A549 (cell line): ENCODE results near the gene CDH4. TPM values are rescaled to one million over a fixed set of nuclear protein-coding genes. Genes with fewer than 3 reads are reported as not detected.

Experiments used
- ATAC-seq, 2 experiments: fragments of 200-7000 bp in 1 of 2; fragments of >200 bp in 1 of 2; cut with Nextera tagmentation in 1 of 2; cut with Tn5 transposase in 1 of 2; 3 replicates each; pipeline versions ENCODE4 v1.8.0 to v1.9.1; 2018 to 2020; ENCODE audit warnings: mild to moderate bottlenecking in 1 of 2, moderate library complexity in 1 of 2
- CTCF ChIA-PET: fragments of 300-600 bp; sonication (Branson Sonifier 250); formaldehyde crosslinking; extraction: SDS; loops from one replicate; lab custom pipeline; 2021; ENCODE audit warnings: antibody characterized with exemption, inconsistent platforms; lab: Yijun Ruan, JAX
- POLR2A ChIA-PET: fragments of 350-600 bp; formaldehyde crosslinking; extraction: SDS; loops from one replicate; lab custom pipeline; 2021; ENCODE audit warnings: antibody characterized with exemption, inconsistent platforms; lab: Yijun Ruan, JAX
- DNase-seq, 2 experiments: peaks; one replicate each; pipeline versions ENCODE4 v3.0.0 to v3.0.0-alpha.2; 2011 to 2016; ENCODE audit warnings: low read depth in 1 of 2, low spot score in 1 of 2
- FAIRE-seq: peaks from 2 replicates; lab custom pipeline; 2011; peaks lifted over from hg19 to GRCh38; lab: Jason Lieb, UNC
- H3K27ac ChIP-seq, 2 experiments: fragments of >200 bp; sonication (Bioruptor Twin); formaldehyde crosslinking; 3 replicates each; pipeline ENCODE4 v1.5.1; 2016 to 2017
- H3K4me1 ChIP-seq: fragments of >200 bp; sonication (Bioruptor Twin); formaldehyde crosslinking; 3 replicates; pipeline ENCODE4 v1.6.1; 2016
- H3K4me2 ChIP-seq: fragments of >200 bp; sonication (Bioruptor Twin); formaldehyde crosslinking; 3 replicates; pipeline ENCODE4 v1.6.1; 2016
- H3K4me3 ChIP-seq: fragments of >200 bp; sonication (Bioruptor Twin); formaldehyde crosslinking; 3 replicates; pipeline ENCODE4 v1.5.1; 2016
- H3K9me3 ChIP-seq: fragments of >200 bp; sonication (Bioruptor Twin); formaldehyde crosslinking; 3 replicates; pipeline ENCODE4 v1.6.1; 2016
- BHLHE40 ChIP-seq: IDR thresholded peaks from 2 replicates; pipeline ENCODE4 v1.6.1; 2012; ENCODE audit warnings: low read depth, low read length, inconsistent platforms
- CHD4 ChIP-seq: fragments of 200-600 bp; sonication (generic); IDR thresholded peaks from 2 replicates; pipeline ENCODE4 v1.6.1; 2016; ENCODE audit warnings: antibody characterized with exemption, mild to moderate bottlenecking, borderline replicate concordance
- E2F6 ChIP-seq: IDR thresholded peaks from 2 replicates; pipeline ENCODE4 v1.6.1; 2012; ENCODE audit warnings: low read depth, borderline replicate concordance
- EHF ChIP-seq: fragments of 250-450 bp; sonication (Bioruptor Pico); IDR thresholded peaks from 2 replicates; pipeline ENCODE4 v1.5.0; 2020; ENCODE audit warnings: mild to moderate bottlenecking
- ESRRA ChIP-seq: fragments of 150-350 bp; IDR thresholded peaks from 2 replicates; pipeline ENCODE4 v1.6.1; 2014; ENCODE audit warnings: mild to moderate bottlenecking, low read length, borderline replicate concordance
- FOSL2 ChIP-seq, 2 experiments: fragments of 450-650 bp in 1 of 2; fragments of >200 bp in 1 of 2; sonication (Bioruptor Twin) in 1 of 2; formaldehyde crosslinking; IDR thresholded peaks; 2 replicates each; pipeline versions ENCODE4 v1.5.0 to v1.6.1; 2016 to 2020; ENCODE audit warnings: mild to moderate bottlenecking in 1 of 2, moderate library complexity in 1 of 2
- FOXS1 ChIP-seq: fragments of 250-450 bp; sonication (Bioruptor Pico); IDR thresholded peaks from 2 replicates; pipeline ENCODE4 v1.5.0; 2020; ENCODE audit warnings: mild to moderate bottlenecking, moderate library complexity
- GATA3 ChIP-seq: IDR thresholded peaks from 2 replicates; pipeline ENCODE4 v1.6.1; 2012; ENCODE audit warnings: borderline replicate concordance
- HEYL ChIP-seq: fragments of 250-450 bp; sonication (Bioruptor Pico); IDR thresholded peaks from 2 replicates; pipeline ENCODE4 v1.8.0; 2021; ENCODE audit warnings: mild to moderate bottlenecking, moderate library complexity
- HOXA7 ChIP-seq: fragments of 250-450 bp; sonication (Bioruptor Pico); IDR thresholded peaks from 2 replicates; pipeline ENCODE4 v1.5.0; 2020; ENCODE audit warnings: mild to moderate bottlenecking, moderate library complexity
- HOXB5 ChIP-seq: fragments of 250-450 bp; sonication (Bioruptor Pico); IDR thresholded peaks from 2 replicates; pipeline ENCODE4 v1.5.0; 2020; ENCODE audit warnings: mild to moderate bottlenecking, moderate library complexity
- JUN ChIP-seq, 2 experiments: fragments of >200 bp; sonication (Bioruptor Twin); formaldehyde crosslinking; IDR thresholded peaks; 2 replicates in 1 of 2; 3 replicates in 1 of 2; pipeline ENCODE4 v1.6.1; 2016 to 2017
- KDM5A ChIP-seq: fragments of 200-600 bp; sonication (generic); IDR thresholded peaks from 2 replicates; pipeline ENCODE4 v1.6.1; 2016; ENCODE audit warnings: antibody characterized with exemption, mild to moderate bottlenecking
- MAFK ChIP-seq: fragments of 450-650 bp; IDR thresholded peaks from 2 replicates; pipeline ENCODE4 v1.6.1; 2014; ENCODE audit not compliant: partially characterized antibody
- MAX ChIP-seq: IDR thresholded peaks from 2 replicates; pipeline ENCODE4 v1.6.1; 2012
- MAZ ChIP-seq: fragments of 150-350 bp; IDR thresholded peaks from 2 replicates; pipeline ENCODE4 v1.6.1; 2014; ENCODE audit warnings: antibody characterized with exemption, low read depth, low read length, borderline replicate concordance
- NFE2L2 ChIP-seq: fragments of 150-350 bp; conservative IDR thresholded peaks from 2 replicates; pipeline ENCODE4 v1.6.1; 2014; ENCODE audit warnings: low read length
- NR3C1 ChIP-seq: fragments of >200 bp; sonication (Bioruptor Twin); formaldehyde crosslinking; IDR thresholded peaks from 3 replicates; pipeline ENCODE4 v1.6.1; 2017
- RAD21 ChIP-seq, 2 experiments: fragments of >200 bp in 1 of 2; sonication (Bioruptor Twin) in 1 of 2; formaldehyde crosslinking in 1 of 2; IDR thresholded peaks in 1 of 2; conservative IDR thresholded peaks in 1 of 2; 2 replicates in 1 of 2; 3 replicates in 1 of 2; pipeline ENCODE4 v1.6.1; 2012 to 2018; ENCODE audit warnings: inconsistent platforms in 1 of 2
- TFCP2L1 ChIP-seq: fragments of 250-450 bp; sonication (Bioruptor Pico); IDR thresholded peaks from 2 replicates; pipeline ENCODE4 v1.5.0; 2021; ENCODE audit warnings: mild to moderate bottlenecking
- TP53 ChIP-seq: fragments of 250-450 bp; sonication (Bioruptor Pico); IDR thresholded peaks from 2 replicates; pipeline ENCODE4 v1.5.0; 2021; ENCODE audit warnings: mild to moderate bottlenecking, moderate library complexity
- ZC3H11A ChIP-seq: fragments of 450-650 bp; IDR thresholded peaks from 2 replicates; pipeline ENCODE4 v1.6.1; 2014; ENCODE audit warnings: antibody characterized with exemption, mild to moderate bottlenecking
- ZNF302 ChIP-seq: fragments of 250-450 bp; sonication (Bioruptor Pico); IDR thresholded peaks from 2 replicates; pipeline ENCODE4 v1.9.0; 2021; ENCODE audit warnings: inconsistent platforms, mild to moderate bottlenecking, moderate library complexity
- ZSCAN20 ChIP-seq: fragments of 250-450 bp; sonication (Bioruptor Pico); IDR thresholded peaks from 2 replicates; pipeline ENCODE4 v1.8.0; 2022; ENCODE audit warnings: mild to moderate bottlenecking, moderate library complexity
- WGBS: methylation state at CpG from one replicate; pipeline ENCODE4 v1.1.6; 2017; ENCODE audit errors: missing lambda C conversion rate; 5-methylcytosine and 5-hydroxymethylcytosine counted together
- polyA plus RNA-seq, 4 experiments: library from polyadenylated mRNA; depleted of rRNA in 3 of 4; stranded (reverse); fragments of >200 nt; fragmentation: RNase III in 1 of 4; extraction: RNeasy Plus Mini Kit Qiagen cat#74134 plus additional on column Dnase treatment in 1 of 4; gene quantifications; 2 replicates in 3 of 4; 3 replicates in 1 of 4; pipeline ENCODE4 v1.2.3, GENCODE V29; 2011 to 2017
- TF ChIP-seq, protein P1 (sequence below): fragments of 250-450 bp; sonication (Bioruptor Pico); IDR thresholded peaks from 2 replicates; pipeline ENCODE4 v1.5.0; 2021; ENCODE audit warnings: mild to moderate bottlenecking, moderate library complexity, borderline replicate concordance
- TF ChIP-seq, protein P2 (sequence below): fragments of 450-650 bp; IDR thresholded peaks from 2 replicates; pipeline ENCODE4 v1.6.1; 2014; ENCODE audit warnings: antibody characterized with exemption

The CDH4 gene
- polyA plus RNA-seq, 2 of the 4 experiments (the other 2 are of a cell fraction): 3.4 to 10.3 TPM

- POLR2A ChIA-PET: no interaction called here
- CTCF ChIA-PET: interaction anchor here (1.1 to 4.3 kb wide), 2 partner anchors 14 to 24 kb away, joined by 3 to 27 read pairs; no protein-coding TSS in a partner anchor
- no peak for TF ChIP-seq NFE2L2
- TF ChIP-seq MAFK: no peak
- no peak for TF ChIP-seq HOXA7 (CRISPR knock-in tag)
- TF ChIP-seq TFCP2L1 (CRISPR knock-in tag): no peak
- no peak for TF ChIP-seq JUN (IDR thresholded peaks at IDR 0.05)
- no peak for TF ChIP-seq ESRRA
- no peak for TF ChIP-seq BHLHE40
- TF ChIP-seq, protein P1, sequence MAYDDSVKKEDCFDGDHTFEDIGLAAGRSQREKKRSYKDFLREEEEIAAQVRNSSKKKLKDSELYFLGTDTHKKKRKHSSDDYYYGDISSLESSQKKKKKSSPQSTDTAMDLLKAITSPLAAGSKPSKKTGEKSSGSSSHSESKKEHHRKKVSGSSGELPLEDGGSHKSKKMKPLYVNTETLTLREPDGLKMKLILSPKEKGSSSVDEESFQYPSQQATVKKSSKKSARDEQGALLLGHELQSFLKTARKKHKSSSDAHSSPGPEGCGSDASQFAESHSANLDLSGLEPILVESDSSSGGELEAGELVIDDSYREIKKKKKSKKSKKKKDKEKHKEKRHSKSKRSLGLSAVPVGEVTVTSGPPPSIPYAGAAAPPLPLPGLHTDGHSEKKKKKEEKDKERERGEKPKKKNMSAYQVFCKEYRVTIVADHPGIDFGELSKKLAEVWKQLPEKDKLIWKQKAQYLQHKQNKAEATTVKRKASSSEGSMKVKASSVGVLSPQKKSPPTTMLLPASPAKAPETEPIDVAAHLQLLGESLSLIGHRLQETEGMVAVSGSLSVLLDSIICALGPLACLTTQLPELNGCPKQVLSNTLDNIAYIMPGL (CRISPR knock-in tag): no peak
- no peak for ATAC-seq
- H3K9me3 ChIP-seq: peaks cover 17% of the 10 kb centered on the region; the same call in 1 of the 3 replicates
- no peaks in the 10 kb centered on the region for H3K4me1 ChIP-seq
- 65% methylated on average over 10 of the region's 20 CpGs for WGBS
- DNase-seq: no peak
- FAIRE-seq: no peak
- no peak overlapping the region for H3K27ac ChIP-seq
- H3K4me3 ChIP-seq: no peak overlapping the region
- H3K4me2 ChIP-seq: no peak overlapping the region
Measured at GRCh38 chr20:61872371-61872900, 620.4 kb downstream of the CDH4 start.

DNA sequence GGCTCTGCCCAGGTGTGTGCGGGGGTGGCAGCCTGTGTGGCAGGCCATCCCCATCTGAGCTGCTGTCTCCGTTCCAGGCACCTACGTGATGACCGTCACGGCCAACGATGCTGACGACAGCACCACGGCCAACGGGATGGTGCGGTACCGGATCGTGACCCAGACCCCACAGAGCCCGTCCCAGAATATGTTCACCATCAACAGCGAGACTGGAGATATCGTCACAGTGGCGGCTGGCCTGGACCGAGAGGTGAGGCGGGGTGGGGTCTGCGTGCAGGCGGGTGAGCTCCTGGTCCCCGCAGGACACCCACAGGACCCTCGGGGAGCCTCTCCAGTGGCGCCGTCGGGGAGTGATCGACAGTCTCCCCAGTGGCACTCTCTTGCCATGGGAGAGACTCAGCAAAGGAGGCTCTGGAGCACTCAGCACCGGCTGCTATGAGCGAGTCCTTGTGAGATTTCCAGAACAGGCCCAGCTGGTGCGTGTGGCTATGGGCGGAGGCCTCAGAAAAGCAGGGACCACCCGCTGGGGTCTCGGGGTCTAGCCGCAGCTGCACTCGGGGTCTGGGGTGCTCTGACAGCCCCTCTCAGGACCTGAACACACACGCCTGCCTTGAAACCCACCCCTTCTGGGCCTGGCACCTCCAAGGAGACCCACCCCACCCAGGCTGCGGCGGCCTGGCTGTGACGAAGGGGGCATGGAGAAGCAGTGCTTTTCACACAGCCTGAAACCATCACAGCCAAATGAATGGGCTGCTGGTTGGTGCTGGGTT, 621.8 kb downstream of the CDH4 start:
- H3K4me3 ChIP-seq: no peak overlapping the region
- FAIRE-seq: no peak
- TF ChIP-seq EHF (CRISPR knock-in tag): no peak
- no peak for TF ChIP-seq GATA3
- TF ChIP-seq JUN (IDR thresholded peaks at IDR 0.05): no peak
- TF ChIP-seq ZNF302 (CRISPR knock-in tag): no peak
- no peak for TF ChIP-seq MAX
- no peak for TF ChIP-seq CHD4
- no peak for TF ChIP-seq HEYL (CRISPR knock-in tag)
- no peak for TF ChIP-seq KDM5A
- TF ChIP-seq, protein P2, sequence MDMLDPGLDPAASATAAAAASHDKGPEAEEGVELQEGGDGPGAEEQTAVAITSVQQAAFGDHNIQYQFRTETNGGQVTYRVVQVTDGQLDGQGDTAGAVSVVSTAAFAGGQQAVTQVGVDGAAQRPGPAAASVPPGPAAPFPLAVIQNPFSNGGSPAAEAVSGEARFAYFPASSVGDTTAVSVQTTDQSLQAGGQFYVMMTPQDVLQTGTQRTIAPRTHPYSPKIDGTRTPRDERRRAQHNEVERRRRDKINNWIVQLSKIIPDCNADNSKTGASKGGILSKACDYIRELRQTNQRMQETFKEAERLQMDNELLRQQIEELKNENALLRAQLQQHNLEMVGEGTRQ: no peak
- no peak for TF ChIP-seq FOSL2 (IDR thresholded peaks at IDR 0.05)
- no peak for TF ChIP-seq FOSL2 (CRISPR knock-in tag; IDR thresholded peaks at IDR 0.05)
- no peak for TF ChIP-seq ZSCAN20 (CRISPR knock-in tag)
- TF ChIP-seq TP53: no peak
- TF ChIP-seq ZC3H11A: no peak
- no peak for TF ChIP-seq MAZ
- TF ChIP-seq E2F6: no peak
- TF ChIP-seq FOXS1 (CRISPR knock-in tag): no peak
- no peak for TF ChIP-seq RAD21 (conservative IDR thresholded peaks at IDR 0.05 in 1 of 2, IDR thresholded peaks at IDR 0.05 in 1 of 2)
- no peak for TF ChIP-seq HOXA7 (CRISPR knock-in tag)
- TF ChIP-seq HOXB5 (CRISPR knock-in tag): no peak
- no peak for TF ChIP-seq NR3C1
- 89% methylated on average over 33 of the region's 38 CpGs for WGBS
- no peak overlapping the region for H3K4me2 ChIP-seq
- ChIA-PET POLR2A (no interaction called here), CTCF (interaction anchor here (1.1 to 4.3 kb wide), 4 partner anchors 12 to 1663 kb away, joined by 3 to 27 read pairs (median 4); no protein-coding TSS in a partner anchor)
- H3K27ac ChIP-seq: no peak overlapping the region
- H3K9me3 ChIP-seq: peaks cover 17% of the 10 kb centered on the region; the same call in 1 of the 3 replicates
- ATAC-seq: no peak
- DNase-seq: no peak
- H3K4me1 ChIP-seq: no peaks in the 10 kb centered on the region
